Lower leg skin (tissue), 4 donors: ENCODE results near the gene THOP1. TPM values are rescaled to one million over a fixed set of nuclear protein-coding genes. Genes with fewer than 3 reads are reported as not detected.

Experiments used
- DNase-seq, 2 donors: peaks; one replicate each; pipeline ENCODE4 v3.0.0-alpha.2; 2019; ENCODE audit warnings: low spot score in 2 of 2
- H3K4me3 ChIP-seq: fragments of 200-600 bp; sonication (generic); 2 replicates; pipeline ENCODE4 v1.5.1; 2017; ENCODE audit warnings: mild to moderate bottlenecking, low read depth; ENCODE audit not compliant: poor library complexity, severe bottlenecking
- CTCF ChIP-seq, 3 donors: fragments of 450-650 bp; IDR thresholded peaks; one replicate each; pipeline ENCODE4 v1.5.1; 2016; ENCODE audit warnings: antibody characterized with exemption in 3 of 3, mild to moderate bottlenecking in 3 of 3, moderate library complexity in 2 of 3
- POLR2A ChIP-seq, 2 donors: fragments of 450-650 bp; IDR thresholded peaks; one replicate each; pipeline ENCODE4 v1.6.1; 2016 to 2017; ENCODE audit warnings: antibody characterized with exemption in 2 of 2, mild to moderate bottlenecking in 1 of 2, moderate library complexity in 1 of 2
- WGBS, 2 donors: methylation state at CpG; one replicate each; pipeline ENCODE4 v1.1.5; 2018; 5-methylcytosine and 5-hydroxymethylcytosine counted together
- intact Hi-C: fragments of 100-400 bp; cut with DNase I; formaldehyde crosslinking; loops from one replicate; pipeline ENCODE4 v1.15.0; 2023; ENCODE audit warnings: low total_unique reads
- total RNA-seq, 4 donors: library from RNA; depleted of rRNA; stranded (reverse); fragments of >200 nt; gene quantifications; one replicate each; pipeline ENCODE4 v1.1.0, GENCODE V29; 2016

The THOP1 gene
- total RNA-seq, 4 donors from 2014 or later = 35.9 to 56.5 (median 43.7) TPM

DNA sequence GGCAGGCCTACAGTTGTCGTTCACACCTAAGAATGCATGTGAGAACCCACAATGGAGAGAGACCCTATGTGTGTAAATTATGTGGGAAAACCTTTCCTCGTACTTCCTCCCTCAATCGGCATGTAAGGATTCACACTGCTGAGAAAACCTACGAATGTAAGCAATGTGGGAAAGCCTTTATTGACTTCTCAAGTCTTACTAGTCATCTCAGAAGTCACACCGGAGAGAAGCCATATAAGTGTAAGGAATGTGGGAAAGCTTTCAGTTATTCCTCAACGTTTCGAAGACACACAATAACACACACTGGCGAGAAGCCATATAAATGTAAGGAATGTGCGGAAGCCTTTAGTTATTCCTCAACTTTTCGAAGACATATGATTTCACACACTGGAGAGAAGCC, 67.3 kb downstream of the THOP1 start:
- intact Hi-C loops = no loop called here
- TF ChIP-seq POLR2A (IDR thresholded peaks at IDR 0.05) (no peak), CTCF (IDR thresholded peaks at IDR 0.05) (no peak)

DNA sequence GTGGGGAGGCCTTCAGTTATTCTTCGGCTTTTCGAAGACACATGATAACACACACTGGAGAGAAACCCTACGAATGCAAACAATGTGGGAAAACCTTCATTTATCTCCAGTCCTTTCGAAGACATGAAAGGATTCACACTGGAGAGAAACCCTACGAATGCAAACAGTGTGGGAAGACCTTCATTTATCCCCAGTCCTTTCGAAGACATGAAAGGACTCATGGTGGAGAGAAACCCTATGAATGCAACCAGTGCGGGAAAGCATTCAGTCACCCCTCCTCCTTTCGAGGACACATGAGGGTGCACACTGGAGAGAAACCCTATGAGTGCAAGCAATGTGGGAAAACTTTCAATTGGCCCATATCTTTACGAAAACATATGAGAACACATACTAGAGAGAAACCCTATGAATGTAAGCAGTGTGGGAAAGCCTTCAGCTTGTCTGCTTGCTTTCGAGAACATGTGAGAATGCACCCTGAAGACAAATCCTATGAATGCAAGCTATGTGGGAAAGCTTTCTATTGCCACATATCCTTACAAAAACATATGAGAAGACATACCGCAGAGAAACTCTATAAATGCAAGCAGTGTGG, 67.8 kb downstream of the THOP1 start:
- no peak for DNase-seq
- 95 to 97% methylated on average over 11 of the region's 11 CpGs for WGBS, 2 donors
- intact Hi-C loops = no loop called here
- no peak overlapping the region for H3K4me3 ChIP-seq
- TF ChIP-seq CTCF (IDR thresholded peaks at IDR 0.05) = no peak
- no peak for TF ChIP-seq POLR2A (IDR thresholded peaks at IDR 0.05)

More for the DNA sequence above, 67.3 kb downstream of the THOP1 start:
- 97% methylated on average over 10 of the region's 10 CpGs for WGBS, 2 donors
- DNase-seq = no peak
- no peak overlapping the region for H3K4me3 ChIP-seq

DNA sequence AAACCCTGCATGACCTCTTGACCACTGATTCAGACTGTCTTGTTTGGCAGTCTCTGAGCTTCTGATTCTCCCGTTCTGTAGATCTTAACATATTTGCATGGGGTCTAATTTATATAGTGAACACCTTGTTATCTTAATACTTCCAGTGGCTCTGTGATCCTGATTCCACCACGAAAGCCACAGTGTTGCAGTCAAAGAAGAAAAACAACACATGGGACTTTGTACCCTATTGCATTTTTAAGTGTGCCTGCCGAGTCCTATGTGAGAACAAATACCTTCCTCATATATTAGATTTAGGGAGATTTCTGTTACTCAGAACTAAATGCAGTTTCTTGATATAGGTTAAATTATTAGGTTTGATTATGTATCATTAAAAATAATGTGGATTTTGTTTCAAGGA, 69.5 kb downstream of the THOP1 start:
- no peak overlapping the region for H3K4me3 ChIP-seq
- intact Hi-C loops = no loop called here
- WGBS, 2 donors = 97 to 98% methylated on average over 3 of the region's 3 CpGs
- no peak for TF ChIP-seq POLR2A (IDR thresholded peaks at IDR 0.05)
- no peak for TF ChIP-seq CTCF (IDR thresholded peaks at IDR 0.05)
- no peak for DNase-seq

DNA sequence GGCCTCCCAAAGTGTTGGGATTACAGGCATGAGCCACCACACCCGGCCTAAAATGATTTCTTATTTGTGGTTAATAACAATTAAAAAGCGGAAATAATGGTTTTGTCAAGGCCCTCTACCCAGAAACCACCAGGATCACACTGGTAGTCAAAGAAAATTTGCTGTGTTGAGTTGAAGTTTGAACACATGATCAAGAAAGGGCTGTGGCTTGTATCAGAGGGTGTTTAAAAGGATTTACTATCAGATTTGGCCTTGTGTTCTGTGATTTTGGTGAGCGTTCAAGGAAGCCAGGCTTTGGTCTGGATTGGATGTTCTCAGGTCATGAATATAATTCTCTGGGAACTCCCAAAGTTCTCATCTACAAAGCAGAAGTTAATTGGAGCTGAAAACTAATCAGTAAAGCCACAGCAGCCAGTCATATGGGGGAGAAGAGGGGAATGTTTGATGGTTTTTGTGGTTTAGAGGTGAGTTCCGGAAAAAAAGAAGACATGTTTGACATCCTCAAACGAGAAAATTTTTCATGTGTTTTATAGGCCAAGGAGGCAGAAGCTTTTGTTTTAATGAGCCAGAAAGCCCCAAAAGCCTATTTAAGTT, 71.3 kb downstream of the THOP1 start:
- intact Hi-C loops = no loop called here
- H3K4me3 ChIP-seq = no peak overlapping the region
- no peak for TF ChIP-seq POLR2A (IDR thresholded peaks at IDR 0.05)
- no peak for TF ChIP-seq CTCF (IDR thresholded peaks at IDR 0.05)
- no peak for DNase-seq
- WGBS, 2 donors = 91 to 95% methylated on average over 5 of the region's 5 CpGs

GRCh38 chr19:2858864-2859263, 73.6 kb downstream of the THOP1 start:
- no peak for DNase-seq
- TF ChIP-seq CTCF (IDR thresholded peaks at IDR 0.05) (no peak), POLR2A (IDR thresholded peaks at IDR 0.05) (no peak)
- WGBS, 2 donors = 73 to 83% methylated on average over 27 of the region's 27 CpGs
- H3K4me3 ChIP-seq = no peak overlapping the region
- intact Hi-C loops = no loop called here

GRCh38 chr19:2863816-2864215, 78.5 kb downstream of the THOP1 start:
- no peak for DNase-seq
- no peak overlapping the region for H3K4me3 ChIP-seq
- no peak for TF ChIP-seq CTCF (IDR thresholded peaks at IDR 0.05)
- no peak for TF ChIP-seq POLR2A (IDR thresholded peaks at IDR 0.05)
- 65 to 69% methylated on average over 10 of the region's 10 CpGs for WGBS, 2 donors
- intact Hi-C loops = no loop called here
